RPMI7951 (cell line): Measurements from ENCODE around the gene C17orf78. TPM values are rescaled to one million over a fixed set of nuclear protein-coding genes. Genes with fewer than 3 reads are reported as not detected.
"Not testable (repeated sequence)": the region's sequence is repeated elsewhere in the genome, so short reads cannot be mapped to it uniquely, and the experiment has no call there.

Source experiments
- DNase-seq: peaks from one replicate; pipeline ENCODE4 v3.0.0-alpha.2; 2012; ENCODE audit warnings: low read depth
- total RNA-seq: library from RNA; depleted of rRNA; stranded (reverse); fragments of >200 nt; shearing (Covaris generic); gene quantifications from 2 replicates; pipeline ENCODE4 v1.2.3, GENCODE V29; 2014

The C17orf78 gene
- total RNA-seq, 1 experiment from 2014 or later, result not detected

- DNase-seq, result no peak
Observed at GRCh38 chr17:37386462-37386861, 10.7 kb downstream of the C17orf78 start.

- peak; percentile 35 for DNase-seq
Observed at GRCh38 chr17:37388266-37388665, 12.5 kb downstream of the C17orf78 start.

- DNase-seq, result no peak
Observed at GRCh38 chr17:37389160-37389559, 13.4 kb downstream of the C17orf78 start.

GRCh38 chr17:37391146-37391545 is 15.4 kb downstream of the C17orf78 start:
- no peak for DNase-seq

GRCh38 chr17:37392024-37392590 is 16.3 kb downstream of the C17orf78 start:
- DNase-seq, result peak; percentile 50

- DNase-seq, result no peak
Observed at GRCh38 chr17:37393352-37393751, 17.6 kb downstream of the C17orf78 start.

GRCh38 chr17:37399265-37399803 is 23.5 kb downstream of the C17orf78 start:
- DNase-seq, result peak; percentile 8

- DNase-seq, result no peak
Observed at GRCh38 chr17:37400505-37400904, 24.7 kb downstream of the C17orf78 start.

- DNase-seq, result not testable (repeated sequence)
Observed at GRCh38 chr17:37405522-37405921, 29.7 kb downstream of the C17orf78 start.

- peak; percentile 8 for DNase-seq
Observed at GRCh38 chr17:37405955-37406634, 30.3 kb downstream of the C17orf78 start.

GRCh38 chr17:37406635-37407461 is 31.1 kb downstream of the C17orf78 start, which contains the start of the genes ACACA and TADA2A:
Gene ACACA (minus strand): TSS chr17:37406836. CDS start chr17:37406299, 537 bp downstream.
Gene TADA2A (plus strand): TSS chr17:37406886. CDS start chr17:37411366, 4,480 bp downstream.
- peak; percentile 81 for DNase-seq

- not testable (repeated sequence) for DNase-seq
Observed at GRCh38 chr17:37408145-37408479, 32.3 kb downstream of the C17orf78 start.

- DNase-seq, result no peak
Observed at GRCh38 chr17:37410357-37410756, 34.6 kb downstream of the C17orf78 start.

- DNase-seq, result no peak
Observed at GRCh38 chr17:37413875-37414519, 38.2 kb downstream of the C17orf78 start.

- no peak for DNase-seq
Observed at GRCh38 chr17:37417852-37418251, 42.1 kb downstream of the C17orf78 start.

GRCh38 chr17:37422971-37423625 is 47.3 kb downstream of the C17orf78 start:
- DNase-seq, result no peak

GRCh38 chr17:37425268-37425667 is 49.5 kb downstream of the C17orf78 start:
- DNase-seq, result no peak

- DNase-seq, result no peak
Observed at GRCh38 chr17:37429039-37429438, 53.3 kb downstream of the C17orf78 start.

- DNase-seq, result no peak
Observed at GRCh38 chr17:37429453-37429852, 53.7 kb downstream of the C17orf78 start.

GRCh38 chr17:37430051-37430627 is 54.4 kb downstream of the C17orf78 start:
- DNase-seq, result no peak

GRCh38 chr17:37432671-37433070 is 56.9 kb downstream of the C17orf78 start:
- no peak for DNase-seq
